Measurements from ENCODE around the gene CDK5RAP3. TPM values are rescaled to one million over a fixed set of nuclear protein-coding genes. Genes with fewer than 3 reads are reported as not detected.

The CDK5RAP3 gene
- total and polyA plus RNA-seq, 4 donors = 77.0 to 147 (median 137) TPM

GRCh38 chr17:47946929-47947397 is 23.9 kb upstream of the CDK5RAP3 start:
- Histone ChIP-seq H3K27ac (ENCODE audit: low read depth, low read length) (no peak overlapping the region), H3K9me3 (ENCODE audit: control insufficient read depth, insufficient read depth, low read length) (no peaks in the 10 kb centered on the region), H3K4me3 (ENCODE audit: low read depth, low read length) (no peak overlapping the region), H3K4me1 (ENCODE audit: control insufficient read depth, insufficient read depth, low read length) (peaks cover 33% of the 10 kb centered on the region), H3K27me3 (ENCODE audit: control insufficient read depth, insufficient read depth, low read length) (no peaks in the 10 kb centered on the region), H3K36me3 (ENCODE audit: control insufficient read depth, insufficient read depth, low read length) (peaks cover 24% of the 10 kb centered on the region)
- 11% methylated on average over 1 of the region's 2 CpGs for WGBS (ENCODE audit: insufficient coverage)
- peak in 2 of 6 donors; percentile 53 to 54 for DNase-seq (ENCODE audit: low read depth in 4 of 6, low spot score in 6 of 6)

- H3K36me3 ChIP-seq (ENCODE audit: control insufficient read depth, insufficient read depth, low read length) = peaks cover 29% of the 10 kb centered on the region
- 56% methylated on average over 3 of the region's 5 CpGs for WGBS (ENCODE audit: insufficient coverage)
- no peak overlapping the region for H3K4me3 ChIP-seq (ENCODE audit: low read depth, low read length)
- no peaks in the 10 kb centered on the region for H3K9me3 ChIP-seq (ENCODE audit: control insufficient read depth, insufficient read depth, low read length)
- peaks cover 27% of the 10 kb centered on the region for H3K4me1 ChIP-seq (ENCODE audit: control insufficient read depth, insufficient read depth, low read length)
- no peak overlapping the region for H3K27ac ChIP-seq (ENCODE audit: low read depth, low read length)
- no peaks in the 10 kb centered on the region for H3K27me3 ChIP-seq (ENCODE audit: control insufficient read depth, insufficient read depth, low read length)
- DNase-seq (ENCODE audit: low read depth in 4 of 6, low spot score in 6 of 6) = no peak
Measured at GRCh38 chr17:47948706-47949196, 22.2 kb upstream of the CDK5RAP3 start.

- H3K4me3 ChIP-seq (ENCODE audit: low read depth, low read length) = peak overlapping the region; percentile 24
- H3K27ac ChIP-seq (ENCODE audit: low read depth, low read length) = no peak overlapping the region
- peaks cover 27% of the 10 kb centered on the region for H3K4me1 ChIP-seq (ENCODE audit: control insufficient read depth, insufficient read depth, low read length)
- WGBS (ENCODE audit: insufficient coverage) = 6% methylated on average over 21 of the region's 22 CpGs
- peaks cover 28% of the 10 kb centered on the region for H3K36me3 ChIP-seq (ENCODE audit: control insufficient read depth, insufficient read depth, low read length)
- no peaks in the 10 kb centered on the region for H3K27me3 ChIP-seq (ENCODE audit: control insufficient read depth, insufficient read depth, low read length)
- H3K9me3 ChIP-seq (ENCODE audit: control insufficient read depth, insufficient read depth, low read length) = no peaks in the 10 kb centered on the region
- peak; percentile 28 to 87 (median 61) for DNase-seq (ENCODE audit: low read depth in 4 of 6, low spot score in 6 of 6)
Measured at GRCh38 chr17:47949197-47949759, 21.6 kb upstream of the CDK5RAP3 start.

- WGBS (ENCODE audit: insufficient coverage) = 93% methylated on average over 2 of the region's 3 CpGs
- Histone ChIP-seq H3K27ac (ENCODE audit: low read depth, low read length) (no peak overlapping the region), H3K27me3 (ENCODE audit: control insufficient read depth, insufficient read depth, low read length) (no peaks in the 10 kb centered on the region), H3K9me3 (ENCODE audit: control insufficient read depth, insufficient read depth, low read length) (no peaks in the 10 kb centered on the region), H3K4me1 (ENCODE audit: control insufficient read depth, insufficient read depth, low read length) (peaks cover 27% of the 10 kb centered on the region), H3K4me3 (ENCODE audit: low read depth, low read length) (no peak overlapping the region), H3K36me3 (ENCODE audit: control insufficient read depth, insufficient read depth, low read length) (peaks cover 22% of the 10 kb centered on the region)
- DNase-seq (ENCODE audit: low read depth in 4 of 6, low spot score in 6 of 6) = no peak
Measured at GRCh38 chr17:47949946-47950345, 21.0 kb upstream of the CDK5RAP3 start.

- no peak for DNase-seq (ENCODE audit: low read depth in 4 of 6, low spot score in 6 of 6)
- WGBS (ENCODE audit: insufficient coverage) = 59% methylated on average over 2 of the region's 4 CpGs
- H3K27me3 ChIP-seq (ENCODE audit: control insufficient read depth, insufficient read depth, low read length) = no peaks in the 10 kb centered on the region
- H3K4me1 ChIP-seq (ENCODE audit: control insufficient read depth, insufficient read depth, low read length) = peaks cover 24% of the 10 kb centered on the region
- no peaks in the 10 kb centered on the region for H3K9me3 ChIP-seq (ENCODE audit: control insufficient read depth, insufficient read depth, low read length)
- H3K27ac ChIP-seq (ENCODE audit: low read depth, low read length) = no peak overlapping the region
- peaks cover 19% of the 10 kb centered on the region for H3K36me3 ChIP-seq (ENCODE audit: control insufficient read depth, insufficient read depth, low read length)
- no peak overlapping the region for H3K4me3 ChIP-seq (ENCODE audit: low read depth, low read length)
Measured at GRCh38 chr17:47950448-47950847, 20.5 kb upstream of the CDK5RAP3 start.

GRCh38 chr17:47952171-47953021 is 18.5 kb upstream of the CDK5RAP3 start:
- H3K36me3 ChIP-seq (ENCODE audit: control insufficient read depth, insufficient read depth, low read length) = peaks cover 8% of the 10 kb centered on the region
- no peaks in the 10 kb centered on the region for H3K27me3 ChIP-seq (ENCODE audit: control insufficient read depth, insufficient read depth, low read length)
- peaks cover 29% of the 10 kb centered on the region for H3K4me1 ChIP-seq (ENCODE audit: control insufficient read depth, insufficient read depth, low read length)
- no peak overlapping the region for H3K4me3 ChIP-seq (ENCODE audit: low read depth, low read length)
- no peaks in the 10 kb centered on the region for H3K9me3 ChIP-seq (ENCODE audit: control insufficient read depth, insufficient read depth, low read length)
- H3K27ac ChIP-seq (ENCODE audit: low read depth, low read length) = no peak overlapping the region
- WGBS (ENCODE audit: insufficient coverage) = 92% methylated on average over 6 of the region's 12 CpGs
- DNase-seq (ENCODE audit: low read depth in 4 of 6, low spot score in 6 of 6) = no peak

- Histone ChIP-seq H3K9me3 (ENCODE audit: control insufficient read depth, insufficient read depth, low read length) (no peaks in the 10 kb centered on the region), H3K4me1 (ENCODE audit: control insufficient read depth, insufficient read depth, low read length) (peaks cover 27% of the 10 kb centered on the region), H3K36me3 (ENCODE audit: control insufficient read depth, insufficient read depth, low read length) (peaks cover 4% of the 10 kb centered on the region), H3K27ac (ENCODE audit: low read depth, low read length) (no peak overlapping the region), H3K27me3 (ENCODE audit: control insufficient read depth, insufficient read depth, low read length) (no peaks in the 10 kb centered on the region), H3K4me3 (ENCODE audit: low read depth, low read length) (no peak overlapping the region)
- DNase-seq (ENCODE audit: low read depth in 4 of 6, low spot score in 6 of 6) = no peak
Measured at GRCh38 chr17:47953909-47954308, 17.0 kb upstream of the CDK5RAP3 start.

GRCh38 chr17:47955497-47956461 is 15.1 kb upstream of the CDK5RAP3 start:
- Histone ChIP-seq H3K27me3 (ENCODE audit: control insufficient read depth, insufficient read depth, low read length) (no peaks in the 10 kb centered on the region), H3K27ac (ENCODE audit: low read depth, low read length) (no peak overlapping the region), H3K9me3 (ENCODE audit: control insufficient read depth, insufficient read depth, low read length) (no peaks in the 10 kb centered on the region), H3K4me3 (ENCODE audit: low read depth, low read length) (no peak overlapping the region), H3K4me1 (ENCODE audit: control insufficient read depth, insufficient read depth, low read length) (peaks cover 10% of the 10 kb centered on the region), H3K36me3 (ENCODE audit: control insufficient read depth, insufficient read depth, low read length) (peaks cover 4% of the 10 kb centered on the region)
- DNase-seq (ENCODE audit: low read depth in 4 of 6, low spot score in 6 of 6) = no peak
- 84% methylated on average over 6 of the region's 7 CpGs for WGBS (ENCODE audit: insufficient coverage)

Data from spinal cord (tissue), 10 donors.